Activated effector memory CD4-positive, alpha-beta T cell treated with anti-CD3 and anti-CD28 coated beads, Interleukin-2, amount 50 U/mL, for 16 hours (primary cell): ENCODE measurements around the gene UBE2E3.
"Not testable (repeated sequence)": the region's sequence is repeated elsewhere in the genome, so short reads cannot be mapped to it uniquely, and the experiment has no call there.

ENCODE experiments used
- DNase-seq: peaks from one replicate; pipeline ENCODE4 v3.0.0-alpha.2; 2020

Gene UBE2E3

GRCh38 chr2:181036848-181037603 lies 56.6 kb downstream of the UBE2E3 start:
- DNase-seq, result no peak

- no peak for DNase-seq
Measured at GRCh38 chr2:181037922-181038321, 57.5 kb downstream of the UBE2E3 start.

GRCh38 chr2:181038796-181039195 lies 58.4 kb downstream of the UBE2E3 start:
- no peak for DNase-seq

- not testable (repeated sequence) for DNase-seq
Measured at GRCh38 chr2:181040839-181041238, 60.4 kb downstream of the UBE2E3 start.

- DNase-seq, result no peak
Measured at GRCh38 chr2:181041661-181042060, 61.3 kb downstream of the UBE2E3 start.

GRCh38 chr2:181042706-181043105 lies 62.3 kb downstream of the UBE2E3 start:
- DNase-seq, result no peak

- no peak for DNase-seq
Measured at GRCh38 chr2:181046833-181047232, 66.4 kb downstream of the UBE2E3 start.

- DNase-seq, result no peak
Measured at GRCh38 chr2:181047829-181048228, 67.4 kb downstream of the UBE2E3 start.

- DNase-seq, result no peak
Measured at GRCh38 chr2:181051861-181052522, 71.6 kb downstream of the UBE2E3 start.

- DNase-seq, result no peak
Measured at GRCh38 chr2:181052523-181052891, 72.1 kb downstream of the UBE2E3 start.

GRCh38 chr2:181054256-181054655 lies 73.9 kb downstream of the UBE2E3 start:
- DNase-seq, result no peak

GRCh38 chr2:181054843-181055242 lies 74.4 kb downstream of the UBE2E3 start:
- DNase-seq, result no peak

- no peak for DNase-seq
Measured at GRCh38 chr2:181058378-181059269, 78.2 kb downstream of the UBE2E3 start.

GRCh38 chr2:181063696-181064095 lies 83.3 kb downstream of the UBE2E3 start:
- no peak for DNase-seq

GRCh38 chr2:181065458-181065857 lies 85.1 kb downstream of the UBE2E3 start:
- DNase-seq, result no peak

- no peak for DNase-seq
Measured at GRCh38 chr2:181066333-181066732, 85.9 kb downstream of the UBE2E3 start.

- no peak for DNase-seq
Measured at GRCh38 chr2:181070119-181070835, 89.9 kb downstream of the UBE2E3 start.

GRCh38 chr2:181070836-181071200 lies 90.4 kb downstream of the UBE2E3 start:
- no peak for DNase-seq

GRCh38 chr2:181072486-181073235 lies 92.3 kb downstream of the UBE2E3 start:
- no peak for DNase-seq

GRCh38 chr2:181073896-181074295 lies 93.5 kb downstream of the UBE2E3 start:
- DNase-seq, result no peak

- DNase-seq, result no peak
Measured at GRCh38 chr2:181074457-181074856, 94.1 kb downstream of the UBE2E3 start.

- no peak for DNase-seq
Measured at GRCh38 chr2:181076658-181077057, 96.3 kb downstream of the UBE2E3 start.
